ENCODE results near the gene NUMB. TPM values are rescaled to one million over a fixed set of nuclear protein-coding genes. Genes with fewer than 3 reads are reported as not detected.

The NUMB gene
- total RNA-seq, 4 donors from 2014 or later: 27.7 to 52.8 (median 34.2) TPM

GRCh38 chr14:73370561-73370960 is 87.8 kb downstream of the NUMB start:
- Histone ChIP-seq H3K27ac (no peak overlapping the region), H3K36me3 (no peaks in the 10 kb centered on the region), H3K9me3 (no peaks in the 10 kb centered on the region), H3K4me1 (no peaks in the 10 kb centered on the region), H3K4me3 (no peak overlapping the region), H3K27me3 (no peaks in the 10 kb centered on the region)
- DNase-seq: no peak
- WGBS, 2 donors: 77 to 94% methylated on average over 5 of the region's 5 CpGs
- intact Hi-C loops (cut with DNase I): no loop called here
- no peak for TF ChIP-seq CTCF (IDR thresholded peaks at IDR 0.05)
- TF ChIP-seq POLR2A (IDR thresholded peaks at IDR 0.05): no peak

GRCh38 chr14:73369428-73369827 is 88.9 kb downstream of the NUMB start:
- DNase-seq: no peak

GRCh38 chr14:73368616-73369015 is 89.7 kb downstream of the NUMB start:
- no peaks in the 10 kb centered on the region for H3K4me1 ChIP-seq
- no peaks in the 10 kb centered on the region for H3K9me3 ChIP-seq
- no peak overlapping the region for H3K4me3 ChIP-seq
- intact Hi-C loops (cut with DNase I): no loop called here
- no peak overlapping the region for H3K27ac ChIP-seq
- TF ChIP-seq POLR2A (IDR thresholded peaks at IDR 0.05): no peak
- TF ChIP-seq CTCF (IDR thresholded peaks at IDR 0.05): no peak
- no peak for DNase-seq
- no peaks in the 10 kb centered on the region for H3K36me3 ChIP-seq
- H3K27me3 ChIP-seq: no peaks in the 10 kb centered on the region

More at GRCh38 chr14:73369428-73369827, 88.9 kb downstream of the NUMB start:
- no peaks in the 10 kb centered on the region for H3K9me3 ChIP-seq
- no peaks in the 10 kb centered on the region for H3K27me3 ChIP-seq
- no peaks in the 10 kb centered on the region for H3K4me1 ChIP-seq
- TF ChIP-seq POLR2A (IDR thresholded peaks at IDR 0.05): no peak
- TF ChIP-seq CTCF (IDR thresholded peaks at IDR 0.05): no peak
- intact Hi-C loops (cut with DNase I): no loop called here
- no peak overlapping the region for H3K4me3 ChIP-seq
- H3K27ac ChIP-seq: no peak overlapping the region
- H3K36me3 ChIP-seq: no peaks in the 10 kb centered on the region

- TF ChIP-seq POLR2A (IDR thresholded peaks at IDR 0.05) (no peak), CTCF (IDR thresholded peaks at IDR 0.05) (no peak)
- no peaks in the 10 kb centered on the region for H3K36me3 ChIP-seq
- H3K4me1 ChIP-seq: no peaks in the 10 kb centered on the region
- H3K4me3 ChIP-seq: no peak overlapping the region
- intact Hi-C loops (cut with DNase I): no loop called here
- no peaks in the 10 kb centered on the region for H3K9me3 ChIP-seq
- no peak overlapping the region for H3K27ac ChIP-seq
- no peaks in the 10 kb centered on the region for H3K27me3 ChIP-seq
- no peak for DNase-seq
- 50 to 52% methylated on average over 1 of the region's 1 CpG for WGBS, 2 donors
Observed at GRCh38 chr14:73365727-73366126, 92.6 kb downstream of the NUMB start.

GRCh38 chr14:73364559-73364958 is 93.8 kb downstream of the NUMB start:
- TF ChIP-seq CTCF (IDR thresholded peaks at IDR 0.05): no peak
- no peak for TF ChIP-seq POLR2A (IDR thresholded peaks at IDR 0.05)
- no peaks in the 10 kb centered on the region for H3K27me3 ChIP-seq
- no peaks in the 10 kb centered on the region for H3K36me3 ChIP-seq
- no peak for DNase-seq
- H3K9me3 ChIP-seq: no peaks in the 10 kb centered on the region
- H3K27ac ChIP-seq: no peak overlapping the region
- no peak overlapping the region for H3K4me3 ChIP-seq
- 96 to 98% methylated on average over 2 of the region's 2 CpGs for WGBS, 2 donors
- H3K4me1 ChIP-seq: no peaks in the 10 kb centered on the region
- intact Hi-C loops (cut with DNase I): no loop called here
